CD1c-positive myeloid dendritic cell (primary cell): Measurements from ENCODE around the gene FHOD3.
"Not testable (repeated sequence)": the region's sequence is repeated elsewhere in the genome, so short reads cannot be mapped to it uniquely, and the experiment has no call there.

Experiments used
- DNase-seq: peaks from one replicate; pipeline ENCODE4 v3.0.0-alpha.2; 2016; ENCODE audit errors: extremely low spot score

Gene FHOD3

DNA sequence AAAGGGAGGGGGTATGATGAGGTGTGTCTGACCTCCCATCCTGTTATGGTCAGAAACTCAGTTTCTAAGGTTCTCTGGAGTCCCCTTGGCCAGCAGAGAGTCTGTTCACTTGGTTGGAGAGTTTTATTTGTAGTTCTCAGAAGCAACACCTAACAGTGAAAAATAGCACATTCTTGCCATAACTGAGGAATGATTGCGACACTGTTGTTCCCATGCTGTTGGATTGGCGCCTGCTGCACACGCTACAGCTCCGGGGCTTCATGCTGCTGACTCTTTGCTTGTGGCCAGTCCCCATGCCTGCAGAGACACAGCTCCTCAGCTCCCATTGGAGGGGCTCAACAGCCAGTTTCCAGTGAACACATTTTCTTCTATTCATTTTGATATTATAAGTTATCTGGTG, 489.2 kb downstream of the FHOD3 start:
- no peak for DNase-seq

DNA sequence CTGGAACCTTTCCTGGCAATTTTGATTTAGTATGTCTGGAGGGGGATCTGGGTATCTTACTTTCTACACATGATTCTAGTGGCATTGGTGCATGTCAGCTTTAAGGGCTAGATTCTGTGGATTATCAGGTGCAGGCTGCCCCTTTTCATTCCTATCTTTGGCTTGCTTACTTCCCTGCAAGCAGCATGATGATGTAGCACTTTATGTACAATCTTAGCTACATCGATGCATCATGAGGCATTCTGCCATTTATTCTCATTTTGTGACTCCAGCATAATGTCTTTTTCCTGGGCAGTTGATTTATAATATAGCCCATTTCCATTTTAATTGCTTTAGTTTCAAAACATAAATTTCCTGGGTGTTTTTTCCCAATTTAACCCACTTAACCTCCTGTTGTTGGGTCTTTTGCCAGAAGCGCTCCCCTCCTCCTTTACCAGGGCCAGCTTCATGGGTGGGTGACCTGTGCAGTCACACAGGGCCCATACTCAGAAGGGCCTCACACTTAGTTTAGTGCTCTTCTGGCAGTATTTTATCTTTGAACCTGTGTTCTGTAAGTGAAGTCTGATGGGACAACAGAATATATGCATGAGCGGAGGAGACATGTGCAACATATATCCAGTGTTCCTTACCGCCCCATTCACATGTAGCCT, 495.2 kb downstream of the FHOD3 start:
- DNase-seq = no peak

DNA sequence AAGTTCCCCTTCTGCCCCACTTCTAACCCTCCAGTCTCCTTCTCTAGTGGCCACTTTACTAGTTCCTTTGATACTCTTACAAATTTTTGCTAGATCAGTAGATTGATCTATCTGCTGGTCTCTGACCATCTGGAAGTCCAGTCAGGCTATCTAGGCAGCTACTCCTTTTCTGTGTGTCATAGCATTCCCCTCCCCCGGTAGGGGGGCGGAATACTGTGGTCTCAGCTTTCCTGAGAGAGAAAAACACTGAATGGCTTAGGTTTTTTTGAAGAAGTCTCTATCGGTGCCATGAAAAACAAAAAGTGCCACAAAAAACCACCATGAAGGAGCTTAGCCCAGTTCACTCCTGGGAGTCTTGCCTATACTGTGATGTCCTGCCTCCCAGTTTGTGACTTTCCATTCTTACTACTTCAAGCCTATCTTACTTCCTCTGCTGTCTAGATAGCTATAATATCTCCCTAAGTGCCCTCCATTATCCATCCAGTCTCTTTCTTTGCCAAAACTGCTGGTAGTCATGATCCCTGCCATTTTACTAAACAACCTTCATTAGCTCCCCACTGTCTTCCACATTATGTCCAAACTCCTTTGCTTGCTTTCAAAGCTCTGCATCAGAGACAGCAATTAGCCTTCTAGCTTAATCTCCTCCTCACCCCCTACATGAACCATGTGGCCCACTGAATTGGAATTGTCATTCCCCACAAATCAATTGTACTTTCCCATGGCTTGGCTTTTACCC, 501.4 kb downstream of the FHOD3 start:
- DNase-seq = no peak

DNA sequence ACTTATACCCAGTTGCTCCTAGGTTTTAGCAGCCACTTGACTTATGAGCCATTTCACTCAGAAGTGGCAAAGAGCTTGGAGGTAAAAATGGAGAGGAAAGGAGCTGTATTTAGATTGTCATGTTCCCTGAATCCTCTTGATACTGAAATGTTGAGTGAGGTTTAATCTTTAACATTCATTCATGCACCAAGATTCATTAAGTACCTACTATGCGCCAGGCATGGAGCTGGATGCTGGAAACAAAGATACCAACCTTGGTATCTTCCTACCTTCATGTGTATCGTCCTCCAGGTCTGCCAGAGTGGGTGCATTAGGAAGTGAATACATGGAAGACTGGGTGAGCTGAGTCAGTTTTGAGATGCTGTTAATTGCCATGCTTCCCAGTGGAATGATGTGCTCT, 507.6 kb downstream of the FHOD3 start:
- DNase-seq = no peak

DNA sequence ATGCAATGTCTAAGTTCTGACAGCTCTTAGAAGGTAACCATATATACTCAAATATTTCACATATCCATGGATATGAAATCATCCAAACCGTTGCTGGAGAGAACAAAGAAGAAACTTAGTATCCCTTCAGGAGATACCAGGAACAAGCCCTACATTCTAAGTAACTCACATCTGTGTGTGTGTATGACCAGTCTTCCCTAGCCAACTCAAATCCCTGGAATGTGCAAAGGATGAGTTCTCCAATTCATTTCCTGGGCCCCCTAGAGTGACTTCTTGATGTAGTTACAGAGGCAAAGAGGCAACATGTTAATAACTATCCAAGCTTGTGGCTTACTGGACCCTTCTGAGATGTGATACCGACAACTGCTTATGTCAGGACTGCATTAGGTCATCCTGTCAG, 511.2 kb downstream of the FHOD3 start:
- no peak for DNase-seq

DNA sequence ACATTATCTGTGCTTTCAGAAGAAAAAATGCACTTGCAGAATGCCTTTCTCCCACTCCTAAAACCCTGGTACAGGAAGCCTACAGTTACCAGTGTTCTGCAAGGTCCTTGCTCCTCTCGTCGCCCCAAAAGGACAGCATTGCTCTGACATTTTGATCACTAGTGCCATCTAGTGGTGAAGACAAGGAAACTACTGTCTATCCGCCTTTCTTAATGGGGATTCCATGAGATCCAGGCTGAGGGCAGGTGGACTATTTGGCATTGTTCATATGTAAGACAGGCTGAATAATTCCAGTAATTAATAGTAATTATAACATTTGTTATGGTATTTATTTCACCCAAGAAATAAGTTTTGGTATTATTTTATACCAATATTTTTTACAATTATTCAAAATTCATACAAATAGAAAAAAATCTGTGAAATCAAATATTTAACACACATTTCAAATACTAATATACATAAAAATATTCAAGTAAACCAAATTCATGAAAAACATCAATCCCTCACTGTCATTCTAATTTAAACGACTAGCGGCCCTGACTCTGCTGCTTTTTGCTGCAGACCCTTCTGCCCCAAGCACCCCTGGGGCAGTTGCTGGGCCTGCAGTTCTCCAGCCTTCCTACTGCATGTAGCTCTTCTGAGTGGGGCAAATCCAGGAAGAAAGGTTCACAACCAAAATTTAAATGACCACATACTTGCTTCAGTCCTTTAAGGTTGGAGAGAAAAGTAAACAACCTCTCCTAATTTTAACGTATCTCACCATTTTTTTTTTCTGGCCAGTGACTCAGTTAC, 512.3 kb downstream of the FHOD3 start:
- peak; percentile 71 for DNase-seq

DNA sequence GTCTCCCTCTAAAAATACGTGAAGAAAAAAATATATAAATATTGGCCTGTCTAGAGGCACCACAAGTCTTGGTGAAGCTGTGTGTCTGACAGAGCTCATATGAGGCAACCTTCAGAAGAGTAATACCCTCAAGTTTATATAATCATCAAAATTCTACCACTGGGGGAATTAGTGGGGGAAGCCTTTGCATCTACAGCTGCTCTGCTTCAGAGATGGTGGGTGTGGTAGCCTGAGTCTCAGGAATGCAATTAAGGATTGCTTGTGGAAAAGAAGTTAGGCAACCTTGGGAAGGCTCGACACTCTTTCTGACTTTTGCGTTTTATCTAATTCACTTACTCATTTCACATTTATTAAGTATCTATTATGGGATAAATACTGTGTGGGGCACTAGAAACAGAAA, 513.9 kb downstream of the FHOD3 start:
- DNase-seq = no peak

DNA sequence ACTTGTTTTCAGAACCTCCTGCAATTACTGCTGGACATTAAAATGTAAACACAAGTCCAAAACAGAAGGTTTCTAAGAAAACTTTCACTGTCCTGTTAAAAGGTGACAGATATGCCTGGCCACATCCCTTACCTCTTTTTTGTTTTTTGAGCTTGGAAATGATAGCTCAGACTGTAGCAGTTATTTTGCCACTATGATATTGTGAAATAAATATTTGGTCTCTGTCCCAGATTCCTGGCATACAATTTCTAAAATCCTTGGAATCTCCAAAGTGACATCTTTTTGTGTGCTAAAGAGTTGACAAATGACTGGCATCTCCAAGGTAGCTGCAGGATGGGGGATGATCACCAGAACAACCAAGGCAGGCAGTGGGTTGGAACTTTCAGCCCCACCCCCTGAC, 514.4 kb downstream of the FHOD3 start:
- no peak for DNase-seq

DNA sequence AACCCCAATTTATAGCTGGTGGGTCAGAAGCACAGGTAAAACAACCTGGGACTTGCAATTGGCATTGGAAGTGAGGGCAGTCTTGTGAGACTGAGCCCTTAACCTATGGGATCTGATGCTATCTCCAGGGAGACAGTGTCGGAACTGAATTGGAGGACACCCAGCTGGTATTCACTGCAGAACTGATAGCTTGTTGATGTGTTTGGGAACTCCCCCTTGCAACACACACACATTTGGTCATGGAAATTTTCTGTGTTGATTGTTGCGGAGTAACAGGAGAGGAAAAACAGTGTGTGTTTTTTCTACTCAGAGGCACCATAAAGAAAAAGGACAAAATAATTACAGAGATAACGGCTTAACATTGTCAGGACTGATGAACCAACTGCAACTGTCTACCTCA, 515.2 kb downstream of the FHOD3 start:
- no peak for DNase-seq

DNA sequence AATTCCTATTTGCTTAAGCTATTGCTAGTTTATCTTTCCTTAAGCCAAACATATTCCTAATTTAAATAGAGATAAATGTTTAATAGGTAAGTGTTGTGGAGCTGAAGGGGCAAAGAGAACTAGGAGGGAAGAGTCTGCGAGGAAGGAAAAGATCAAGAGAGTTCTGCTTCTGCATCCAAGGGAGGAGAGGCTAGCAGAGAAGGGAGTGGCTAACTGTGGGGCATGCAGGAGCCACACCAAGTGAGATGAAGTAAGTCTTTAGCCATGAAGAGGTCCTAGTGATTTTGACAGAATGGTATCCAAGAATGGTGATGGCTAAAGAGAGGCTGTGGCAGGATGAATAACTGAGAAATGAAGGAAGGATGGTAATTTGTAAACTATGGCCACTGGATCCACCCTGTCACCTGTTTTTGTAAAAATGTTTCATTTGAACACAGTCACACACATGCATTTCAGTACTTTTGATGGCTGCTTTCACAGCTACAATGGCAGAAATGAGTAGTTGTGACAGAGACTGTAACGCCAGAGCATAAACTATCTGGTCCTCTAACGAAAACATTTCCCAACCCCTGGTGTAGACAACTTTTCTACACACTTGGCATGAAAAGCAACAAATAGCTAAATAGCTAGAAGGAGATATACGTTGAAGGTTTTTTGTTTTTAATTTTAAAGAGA, 515.7 kb downstream of the FHOD3 start:
- DNase-seq = no peak

DNA sequence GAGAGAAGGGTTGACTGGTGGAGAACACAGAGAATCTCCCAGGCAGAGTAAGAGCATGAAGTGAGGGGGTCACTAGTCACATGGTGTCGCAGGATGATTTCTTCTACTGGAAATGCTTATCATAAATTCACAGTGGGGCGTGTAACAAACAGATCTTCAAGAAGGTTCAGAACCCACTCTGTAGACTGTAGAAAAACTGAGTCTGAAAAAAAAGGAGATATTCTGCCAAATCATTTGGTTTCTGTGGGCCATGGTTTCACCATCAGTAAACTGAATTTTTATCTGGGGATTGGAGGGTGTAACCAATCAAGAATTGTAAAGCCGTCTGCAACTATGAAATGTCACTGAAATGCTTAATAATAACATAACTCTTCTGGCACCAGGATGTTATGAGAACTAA, 516.3 kb downstream of the FHOD3 start:
- no peak for DNase-seq

DNA sequence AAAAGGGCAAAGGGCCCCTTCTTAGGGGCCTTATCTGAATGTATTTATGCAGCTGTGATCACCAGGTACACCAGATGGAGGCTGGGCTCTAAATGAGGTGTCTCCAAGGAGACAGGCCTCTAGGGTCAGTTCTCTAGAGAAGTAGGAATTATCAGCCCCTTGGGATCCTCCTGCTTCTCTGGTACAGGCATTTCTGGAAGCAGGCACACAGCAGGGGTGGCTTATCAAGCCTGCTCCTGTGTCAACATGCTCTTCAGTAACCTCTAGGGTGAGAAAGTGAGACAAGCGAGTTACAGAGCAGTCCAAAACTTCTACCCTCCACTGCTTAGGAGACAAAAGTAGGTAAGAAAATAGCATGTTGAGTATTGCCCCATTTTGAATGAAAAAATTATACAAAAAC, 517.5 kb downstream of the FHOD3 start:
- no peak for DNase-seq

DNA sequence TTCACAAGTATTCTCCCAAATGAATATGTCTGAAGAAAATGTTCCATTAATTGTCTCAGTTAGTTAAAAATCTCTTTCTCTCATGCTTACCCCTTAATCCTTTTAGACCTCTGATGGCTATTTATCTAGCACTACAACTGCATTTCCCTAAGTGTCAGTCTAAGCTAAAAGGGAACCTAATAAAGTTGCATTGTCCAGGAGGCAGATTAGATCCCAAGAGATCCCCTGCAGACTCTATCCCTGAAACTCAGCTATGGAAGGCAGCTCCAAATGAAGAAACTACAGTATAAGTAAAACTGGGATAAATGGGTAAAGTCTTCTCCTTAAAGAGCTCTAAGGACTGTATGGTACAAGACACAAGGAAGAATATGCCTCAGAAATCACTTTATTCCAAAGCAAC, 518.6 kb downstream of the FHOD3 start:
- not testable (repeated sequence) for DNase-seq

DNA sequence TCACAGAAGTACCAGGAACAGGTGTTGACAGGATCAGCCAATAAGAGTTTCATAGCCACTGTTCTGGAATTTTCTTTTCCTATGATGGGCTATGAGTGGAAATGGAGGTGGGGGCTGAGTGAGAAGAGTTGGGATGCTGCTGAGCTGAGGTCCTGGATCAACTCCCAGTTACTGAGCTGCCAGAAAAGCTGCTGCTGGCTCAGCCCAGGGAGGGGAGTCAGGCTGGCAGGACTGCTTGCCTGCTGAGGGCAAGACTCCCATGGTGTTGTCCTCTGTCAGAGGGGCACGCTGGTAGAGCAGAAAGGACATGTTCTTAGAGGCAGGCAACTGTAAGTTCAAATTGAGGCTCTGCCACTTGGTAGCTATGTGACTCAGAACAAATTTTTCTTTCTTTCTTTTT, 519.5 kb downstream of the FHOD3 start:
- DNase-seq = no peak

DNA sequence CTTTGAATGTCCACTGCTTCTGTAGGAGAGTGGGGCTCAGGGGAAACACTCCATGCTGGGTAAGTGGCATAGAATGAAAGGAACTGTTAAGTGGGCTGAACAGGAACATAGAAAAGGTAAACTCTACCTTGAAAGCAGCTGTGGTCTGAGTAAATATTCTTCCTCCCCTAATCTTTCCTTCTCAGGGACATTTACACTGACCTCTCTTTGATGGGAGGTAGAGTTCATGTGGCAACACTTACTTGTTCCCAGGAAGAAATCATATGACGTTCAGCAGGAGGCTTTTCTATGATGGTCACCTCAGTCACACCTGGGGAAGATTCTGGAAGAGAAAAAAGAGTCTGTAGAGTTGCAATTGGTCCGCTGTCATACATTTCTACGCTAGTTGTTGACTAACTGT, 521.1 kb downstream of the FHOD3 start:
- DNase-seq = no peak

DNA sequence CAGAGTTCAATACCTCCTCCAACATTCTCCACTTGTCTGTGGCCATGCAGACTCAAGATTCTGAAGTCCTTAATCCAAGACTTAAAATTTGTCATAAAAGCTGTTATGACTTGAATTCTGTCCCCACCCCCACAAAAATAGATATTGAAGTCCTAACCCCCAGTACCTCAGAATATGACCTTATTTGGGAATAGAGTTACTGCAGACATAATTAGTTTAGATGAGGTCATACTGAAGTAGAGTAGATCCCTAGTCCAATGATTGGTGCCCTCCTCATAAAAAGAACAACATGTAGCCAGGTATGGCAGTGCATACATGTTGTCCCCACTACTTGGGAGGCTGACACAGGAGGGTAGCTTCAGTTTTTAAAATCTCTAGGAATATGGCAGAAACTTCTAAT, 522.1 kb downstream of the FHOD3 start:
- DNase-seq = no peak

DNA sequence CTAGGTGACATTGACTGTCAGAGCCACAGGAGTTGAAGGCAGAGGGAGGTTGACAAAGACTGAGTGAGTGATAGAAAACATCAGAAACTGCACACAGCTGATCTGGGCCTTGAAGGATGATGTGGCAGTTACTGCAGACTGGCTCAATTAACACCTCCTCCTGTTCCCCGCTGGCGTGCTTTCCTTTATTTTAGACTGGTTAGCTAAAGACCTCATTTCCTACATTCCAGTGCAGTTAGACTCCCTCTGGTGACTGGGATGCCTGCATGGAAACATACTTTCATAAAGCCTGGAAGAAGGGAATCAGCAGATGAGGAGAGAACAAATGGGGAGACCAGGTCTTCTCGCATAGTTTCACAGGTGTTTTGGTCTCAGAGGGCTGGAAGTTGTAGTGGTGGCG, 524.2 kb downstream of the FHOD3 start:
- no peak for DNase-seq

DNA sequence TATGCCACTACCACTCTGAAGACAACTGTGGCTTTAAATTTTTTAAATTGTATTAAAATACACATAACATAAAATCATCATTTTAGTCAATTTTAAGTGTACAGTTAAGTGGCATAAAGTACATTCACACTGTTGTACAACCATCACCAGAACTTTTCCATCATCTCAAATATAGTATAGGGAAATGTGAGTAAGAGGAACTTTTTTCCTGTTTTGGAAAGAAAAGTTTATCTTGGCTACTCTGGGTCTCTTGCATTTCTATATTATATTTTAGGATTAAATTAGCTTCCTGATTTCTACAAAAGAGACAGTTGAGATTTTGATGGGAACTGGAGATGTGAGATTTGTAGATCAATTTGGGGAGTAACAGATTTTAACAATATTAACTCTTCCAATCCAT, 528.0 kb downstream of the FHOD3 start:
- no peak for DNase-seq

DNA sequence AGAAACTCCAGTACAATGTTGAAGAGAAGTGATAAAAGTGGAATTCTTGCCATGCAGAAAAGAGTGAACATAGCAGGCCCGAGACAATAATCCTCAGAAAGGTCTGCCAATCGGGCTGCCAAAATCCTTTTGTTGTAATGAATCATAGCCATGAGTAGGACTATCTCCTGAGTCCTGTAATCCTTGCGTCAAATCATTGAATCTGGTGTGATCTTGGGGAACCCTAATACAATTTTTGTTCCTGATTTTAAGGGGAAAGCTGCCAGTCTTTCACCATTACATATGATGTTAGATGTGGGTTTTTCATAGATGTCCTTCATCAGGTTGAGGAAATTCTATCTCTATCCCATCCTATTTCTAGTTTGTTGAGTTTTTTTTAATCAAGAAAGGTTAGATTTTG, 529.0 kb downstream of the FHOD3 start:
- no peak for DNase-seq

DNA sequence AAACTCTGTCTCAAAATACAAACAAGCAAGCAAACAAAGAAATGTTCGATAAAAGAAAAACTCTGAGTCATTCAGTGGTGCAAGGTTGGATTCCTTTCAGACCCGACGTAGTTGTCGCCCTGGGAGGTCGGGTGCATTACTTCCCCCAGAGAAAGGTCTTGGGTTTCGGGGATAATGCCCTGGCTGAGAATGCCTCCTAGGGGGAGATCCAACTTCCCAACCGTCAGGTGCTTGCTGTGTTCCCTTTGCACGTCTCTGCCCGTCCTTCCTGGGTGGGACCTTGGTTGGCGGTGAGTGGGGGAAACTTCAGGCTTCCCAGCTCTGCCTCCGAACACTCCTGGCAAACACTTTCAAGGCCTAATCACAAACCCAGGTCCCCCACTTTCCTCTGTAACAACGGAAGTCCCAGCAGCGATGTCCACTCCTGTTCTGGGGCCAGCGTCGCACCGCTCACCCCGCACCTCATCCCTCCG, 530.7 kb downstream of the FHOD3 start:
- DNase-seq = peak; percentile 25

DNA sequence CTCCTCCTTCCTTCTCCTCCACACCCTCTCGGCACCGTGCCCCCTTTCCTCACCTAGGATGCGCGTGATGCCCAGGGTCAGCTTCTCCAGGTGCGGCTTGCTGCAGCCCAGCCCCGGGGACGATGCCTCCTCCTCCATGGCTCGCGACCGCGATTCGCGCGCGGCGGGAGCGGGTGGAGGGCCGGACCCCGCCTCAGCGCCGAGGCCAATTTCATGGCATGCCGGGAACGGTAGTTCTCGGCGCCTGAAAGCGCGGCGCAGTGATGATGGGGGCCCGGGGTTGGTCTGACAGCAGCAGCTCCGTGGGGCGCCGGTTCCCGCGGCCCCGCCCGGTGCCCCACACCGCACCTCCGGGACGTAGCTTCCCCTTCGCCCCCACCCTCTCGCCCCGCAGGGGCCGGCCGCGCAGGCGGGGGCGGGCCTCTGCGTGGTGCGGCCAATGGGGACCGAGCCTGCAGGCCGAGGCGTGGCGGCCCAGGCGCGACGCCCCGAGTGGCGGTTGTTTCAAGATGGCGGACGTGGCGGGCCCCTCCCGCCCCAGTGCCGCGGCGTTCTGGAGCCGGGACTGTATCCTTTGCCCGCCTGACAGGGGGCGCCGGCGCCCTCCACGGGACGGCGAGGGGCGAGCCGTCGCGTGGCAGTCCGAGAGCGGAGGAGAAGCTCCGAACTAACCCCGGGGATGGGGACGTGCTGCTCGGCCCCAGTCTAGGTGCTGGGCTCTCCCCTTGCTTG, 531.3 kb downstream of the FHOD3 start, which contains the start of the genes KIAA1328 and TPGS2:
KIAA1328 (plus strand) TSS at position 498 of the 732 bp plus-strand sequence; CDS start at position 510, 12 bp downstream.
TPGS2 (minus strand) TSS at position 373 of the 732 bp plus-strand sequence; CDS start at position 138, 235 bp downstream.
- peak; percentile 93 for DNase-seq
